Gastrocnemius medialis (tissue), 4 donors: Measurements from ENCODE around the gene TUFT1. TPM values are rescaled to one million over a fixed set of nuclear protein-coding genes. Genes with fewer than 3 reads are reported as not detected.

ENCODE experiments used
- ATAC-seq, 2 donors: fragments of 150-250 bp; one replicate each; pipeline ENCODE4 v1.9.1; 2016
- DNase-seq, 2 donors: peaks; one replicate each; pipeline ENCODE4 v3.0.0-alpha.2; 2019
- H3K27ac ChIP-seq, 4 donors: fragments of 200-600 bp; sonication (generic); 1 replicate in 1 of 4; 2 replicates in 3 of 4; pipeline ENCODE4 v1.5.1; 2016 to 2018; ENCODE audit warnings: mild to moderate bottlenecking in 2 of 4, moderate library complexity in 1 of 4
- H3K27me3 ChIP-seq, 3 donors: fragments of 200-600 bp; sonication (generic) in 2 of 3; 1 replicate in 1 of 3; 2 replicates in 2 of 3; pipeline versions ENCODE4 v1.5.1 to v1.6.0; 2016 to 2019; ENCODE audit warnings: mild to moderate bottlenecking in 1 of 3, moderate library complexity in 1 of 3
- H3K36me3 ChIP-seq, 2 donors: fragments of 200-600 bp; sonication (generic) in 1 of 2; one replicate each; pipeline ENCODE4 v1.5.1; 2017 to 2018
- H3K4me1 ChIP-seq, 2 donors: fragments of 200-600 bp; sonication (generic) in 1 of 2; one replicate each; pipeline ENCODE4 v1.5.1; 2016 to 2017; ENCODE audit warnings: mild to moderate bottlenecking in 2 of 2
- H3K4me3 ChIP-seq, 4 donors: fragments of 200-600 bp; sonication (generic) in 3 of 4; 1 replicate in 1 of 4; 2 replicates in 3 of 4; pipeline ENCODE4 v1.5.1; 2016 to 2019; ENCODE audit warnings: mild to moderate bottlenecking in 2 of 4
- H3K9me3 ChIP-seq, 3 donors: fragments of 200-600 bp; sonication (generic) in 2 of 3; 1 replicate in 1 of 3; 2 replicates in 2 of 3; pipeline ENCODE4 v1.5.1; 2016 to 2019
- CTCF ChIP-seq, 5 experiments: fragments of 450-650 bp in 3 of 5; fragments of 200-600 bp in 2 of 5; sonication (generic) in 2 of 5; IDR thresholded peaks in 4 of 5; conservative IDR thresholded peaks in 1 of 5; 1 replicate in 4 of 5; 2 replicates in 1 of 5; pipeline ENCODE4 v1.5.1; 2016 to 2019; ENCODE audit warnings: antibody characterized with exemption in 5 of 5, mild to moderate bottlenecking in 3 of 5, moderate library complexity in 3 of 5
- POLR2A ChIP-seq, 2 donors: fragments of 450-650 bp; IDR thresholded peaks; one replicate each; pipeline ENCODE4 v1.6.1; 2017; ENCODE audit warnings: antibody characterized with exemption in 2 of 2, mild to moderate bottlenecking in 2 of 2, moderate library complexity in 2 of 2
- in situ Hi-C, 4 donors: fragments of 200-750 bp; cut with MboI; loops; one replicate each; pipeline versions ENCODE4 v1.15.0 to v1.8.0; 2017; ENCODE audit warnings: low sequenced_read_pairs in 4 of 4
- intact Hi-C: fragments of 100-400 bp; cut with DNase I; formaldehyde crosslinking; loops from one replicate; pipeline ENCODE4 v1.15.1; 2023; ENCODE audit warnings: low total_unique reads
- total RNA-seq, 4 donors: library from RNA; depleted of rRNA; stranded (reverse); fragments of >200 nt; gene quantifications; one replicate each; pipeline versions ENCODE4 v1.1.0 to v1.2.3, GENCODE V29; 2016

Gene TUFT1
- total RNA-seq, 4 donors from 2014 or later = 1.2 to 4.0 (median 2.7) TPM

GRCh38 chr1:151523326-151523725 is 16.8 kb upstream of the TUFT1 start:
- Histone ChIP-seq H3K36me3 (no peaks in the 10 kb centered on the region), H3K9me3 (no peaks in the 10 kb centered on the region), H3K4me3 (no peak overlapping the region), H3K27ac (no peak overlapping the region), H3K4me1 (no peaks in the 10 kb centered on the region), H3K27me3 (no peaks in the 10 kb centered on the region)
- in situ Hi-C loops (no loop called here), intact Hi-C loops (no loop called here)
- DNase-seq (no peak), ATAC-seq (no peak)
- TF ChIP-seq CTCF (IDR thresholded peaks at IDR 0.05 in 4 of 5, conservative IDR thresholded peaks at IDR 0.05 in 1 of 5) = no peak
- no peak for TF ChIP-seq POLR2A (IDR thresholded peaks at IDR 0.05)

DNA sequence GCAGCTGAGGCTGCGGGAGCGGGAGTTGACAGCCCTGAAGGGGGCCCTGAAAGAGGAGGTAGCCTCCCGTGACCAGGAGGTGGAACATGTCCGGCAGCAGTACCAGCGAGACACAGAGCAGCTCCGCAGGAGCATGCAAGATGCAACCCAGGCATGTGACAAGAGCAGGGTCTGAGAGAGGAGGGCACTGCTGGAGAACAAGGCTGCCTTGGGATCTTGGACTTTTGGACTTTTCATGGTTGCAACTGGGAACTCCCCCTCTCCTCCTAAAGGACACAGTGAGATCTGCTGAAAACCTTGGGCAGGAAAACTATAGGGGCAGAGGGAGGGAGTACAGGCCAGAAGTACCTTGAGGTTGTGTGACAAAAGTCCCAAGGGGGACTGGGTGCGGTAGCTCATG is 15.4 kb upstream of the TUFT1 start:
- intact Hi-C loops (no loop called here), in situ Hi-C loops (loop anchor here in 1 of 4 donors (25.0 kb wide), 1 partner anchor 87 kb away; no protein-coding TSS in a partner anchor)
- no peaks in the 10 kb centered on the region for H3K27me3 ChIP-seq
- TF ChIP-seq POLR2A (IDR thresholded peaks at IDR 0.05) (no peak), CTCF (IDR thresholded peaks at IDR 0.05 in 4 of 5, conservative IDR thresholded peaks at IDR 0.05 in 1 of 5) (no peak)
- H3K4me1 ChIP-seq = no peaks in the 10 kb centered on the region
- H3K4me3 ChIP-seq = no peak overlapping the region
- no peaks in the 10 kb centered on the region for H3K9me3 ChIP-seq
- H3K36me3 ChIP-seq = no peaks in the 10 kb centered on the region
- H3K27ac ChIP-seq = no peak overlapping the region
- DNase-seq (no peak), ATAC-seq (no peak)

- Histone ChIP-seq H3K36me3 (no peaks in the 10 kb centered on the region), H3K27me3 (no peaks in the 10 kb centered on the region), H3K4me1 (no peaks in the 10 kb centered on the region), H3K9me3 (no peaks in the 10 kb centered on the region), H3K27ac (no peak overlapping the region), H3K4me3 (no peak overlapping the region)
- intact Hi-C loops = no loop called here
- no peak for DNase-seq
- TF ChIP-seq POLR2A (IDR thresholded peaks at IDR 0.05) (no peak), CTCF (IDR thresholded peaks at IDR 0.05 in 4 of 5, conservative IDR thresholded peaks at IDR 0.05 in 1 of 5) (no peak)
- in situ Hi-C loops = loop anchor here in 1 of 4 donors (25.0 kb wide), 1 partner anchor 90 kb away; no protein-coding TSS in a partner anchor
- ATAC-seq = no peak
Observed at GRCh38 chr1:151526735-151527525, 13.2 kb upstream of the TUFT1 start.

DNA sequence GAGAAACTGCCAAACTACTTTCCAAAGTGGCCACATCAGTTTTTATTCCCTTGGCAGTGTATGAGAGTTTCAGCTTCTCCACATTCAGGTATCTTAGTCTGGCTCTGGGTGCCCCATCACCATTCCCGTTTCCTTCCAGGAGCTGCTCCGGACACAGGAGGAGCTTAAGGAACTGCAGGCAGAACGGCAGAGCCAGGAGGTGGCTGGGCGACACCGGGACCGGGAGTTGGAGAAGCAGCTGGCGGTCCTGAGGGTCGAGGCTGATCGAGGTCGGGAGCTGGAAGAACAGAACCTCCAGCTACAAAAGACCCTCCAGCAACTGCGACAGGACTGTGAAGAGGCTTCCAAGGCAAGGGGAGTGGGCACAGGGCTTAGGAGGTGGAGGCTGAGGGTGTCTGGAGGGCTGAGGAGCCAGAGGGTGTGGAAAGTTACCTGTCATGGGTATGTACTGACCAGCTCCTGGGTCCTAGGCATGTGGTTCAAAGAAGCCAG is 10.9 kb upstream of the TUFT1 start:
- TF ChIP-seq POLR2A (IDR thresholded peaks at IDR 0.05) (no peak), CTCF (IDR thresholded peaks at IDR 0.05 in 4 of 5, conservative IDR thresholded peaks at IDR 0.05 in 1 of 5) (no peak)
- Histone ChIP-seq H3K27me3 (no peaks in the 10 kb centered on the region), H3K4me3 (no peak overlapping the region), H3K4me1 (no peaks in the 10 kb centered on the region), H3K36me3 (no peaks in the 10 kb centered on the region), H3K27ac (no peak overlapping the region), H3K9me3 (no peaks in the 10 kb centered on the region)
- in situ Hi-C loops (loop anchor here in 1 of 4 donors (25.0 kb wide), 1 partner anchor 92 kb away; no protein-coding TSS in a partner anchor), intact Hi-C loops (no loop called here)
- DNase-seq (no peak), ATAC-seq (no peak)
